HPDE6-E6E7 (cell line): Measurements from ENCODE around the gene PCSK9.

Experiments used
- DNase-seq: peaks from one replicate; pipeline ENCODE4 v3.0.0; 2011; ENCODE audit warnings: missing footprints; ENCODE audit errors: extremely low spot score

Gene PCSK9

GRCh38 chr1:55043726-55044125, 4.4 kb downstream of the PCSK9 start:
- no peak for DNase-seq

GRCh38 chr1:55044617-55045397, 5.5 kb downstream of the PCSK9 start:
- no peak for DNase-seq

- DNase-seq: no peak
These were observed 6.1 kb downstream of the PCSK9 start for GRCh38 chr1:55045430-55045829.

GRCh38 chr1:55046871-55047270, 7.5 kb downstream of the PCSK9 start:
- no peak for DNase-seq

GRCh38 chr1:55047611-55048010, 8.3 kb downstream of the PCSK9 start:
- no peak for DNase-seq

- DNase-seq: no peak
These were observed 9.3 kb downstream of the PCSK9 start for GRCh38 chr1:55048453-55049270.

- no peak for DNase-seq
These were observed 10.0 kb downstream of the PCSK9 start for GRCh38 chr1:55049271-55049913.

GRCh38 chr1:55049914-55050278, 10.5 kb downstream of the PCSK9 start:
- DNase-seq: no peak

- DNase-seq: no peak
These were observed 10.9 kb downstream of the PCSK9 start for GRCh38 chr1:55050283-55050682.

GRCh38 chr1:55051169-55051568, 11.8 kb downstream of the PCSK9 start:
- DNase-seq: no peak

GRCh38 chr1:55051621-55052020, 12.3 kb downstream of the PCSK9 start:
- no peak for DNase-seq

- no peak for DNase-seq
These were observed 13.1 kb downstream of the PCSK9 start for GRCh38 chr1:55052221-55053142.

- DNase-seq: no peak
These were observed 14.1 kb downstream of the PCSK9 start for GRCh38 chr1:55053265-55053954.

GRCh38 chr1:55054396-55054795, 15.0 kb downstream of the PCSK9 start:
- DNase-seq: no peak

GRCh38 chr1:55055084-55055882, 15.9 kb downstream of the PCSK9 start:
- no peak for DNase-seq

- no peak for DNase-seq
These were observed 16.7 kb downstream of the PCSK9 start for GRCh38 chr1:55055951-55056631.

- DNase-seq: no peak
These were observed 17.3 kb downstream of the PCSK9 start for GRCh38 chr1:55056632-55056992.

- no peak for DNase-seq
These were observed 18.1 kb downstream of the PCSK9 start for GRCh38 chr1:55057270-55057955.

GRCh38 chr1:55057956-55058298, 18.6 kb downstream of the PCSK9 start:
- DNase-seq: no peak
